ENCODE results near the gene EXT2.

DNA sequence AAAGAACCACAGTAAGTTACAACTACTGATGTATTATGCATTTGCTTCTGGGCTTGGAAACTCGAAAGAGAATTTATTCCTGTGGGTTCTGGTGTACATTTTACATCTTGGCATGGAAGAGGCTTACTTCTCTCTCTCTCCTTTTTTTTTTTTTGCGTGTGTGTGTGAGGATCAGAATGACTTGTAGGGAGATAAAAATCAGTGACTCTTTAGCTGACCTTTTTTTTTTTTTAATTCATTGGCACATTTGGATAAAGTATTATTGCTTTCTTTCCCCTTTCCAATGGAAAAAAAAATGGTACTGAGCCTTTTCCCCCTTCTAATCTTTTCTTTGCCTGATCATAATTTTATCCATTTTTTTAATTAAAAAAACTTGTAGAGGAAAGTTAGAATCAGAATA, 43.5 kb downstream of the EXT2 start:
- TF ChIP-seq POLR2A (IDR thresholded peaks at IDR 0.05), result no peak
- TF ChIP-seq, protein P1, sequence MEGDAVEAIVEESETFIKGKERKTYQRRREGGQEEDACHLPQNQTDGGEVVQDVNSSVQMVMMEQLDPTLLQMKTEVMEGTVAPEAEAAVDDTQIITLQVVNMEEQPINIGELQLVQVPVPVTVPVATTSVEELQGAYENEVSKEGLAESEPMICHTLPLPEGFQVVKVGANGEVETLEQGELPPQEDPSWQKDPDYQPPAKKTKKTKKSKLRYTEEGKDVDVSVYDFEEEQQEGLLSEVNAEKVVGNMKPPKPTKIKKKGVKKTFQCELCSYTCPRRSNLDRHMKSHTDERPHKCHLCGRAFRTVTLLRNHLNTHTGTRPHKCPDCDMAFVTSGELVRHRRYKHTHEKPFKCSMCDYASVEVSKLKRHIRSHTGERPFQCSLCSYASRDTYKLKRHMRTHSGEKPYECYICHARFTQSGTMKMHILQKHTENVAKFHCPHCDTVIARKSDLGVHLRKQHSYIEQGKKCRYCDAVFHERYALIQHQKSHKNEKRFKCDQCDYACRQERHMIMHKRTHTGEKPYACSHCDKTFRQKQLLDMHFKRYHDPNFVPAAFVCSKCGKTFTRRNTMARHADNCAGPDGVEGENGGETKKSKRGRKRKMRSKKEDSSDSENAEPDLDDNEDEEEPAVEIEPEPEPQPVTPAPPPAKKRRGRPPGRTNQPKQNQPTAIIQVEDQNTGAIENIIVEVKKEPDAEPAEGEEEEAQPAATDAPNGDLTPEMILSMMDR (IDR thresholded peaks at IDR 0.05 in 4 of 5, conservative IDR thresholded peaks at IDR 0.05 in 1 of 5), result no peak
